HG03095 (cell line): Measurements from ENCODE around the gene BCR.
"Not testable (repeated sequence)": the region's sequence is repeated elsewhere in the genome, so short reads cannot be mapped to it uniquely, and the experiment has no call there.

Source experiments
- ATAC-seq: cut with Tn5 transposase; IDR thresholded peaks from one replicate; pipeline ENCODE4 v1.9.1; 2021; ENCODE audit warnings: moderate library complexity; ENCODE audit not compliant: unreplicated experiment

The BCR gene

DNA sequence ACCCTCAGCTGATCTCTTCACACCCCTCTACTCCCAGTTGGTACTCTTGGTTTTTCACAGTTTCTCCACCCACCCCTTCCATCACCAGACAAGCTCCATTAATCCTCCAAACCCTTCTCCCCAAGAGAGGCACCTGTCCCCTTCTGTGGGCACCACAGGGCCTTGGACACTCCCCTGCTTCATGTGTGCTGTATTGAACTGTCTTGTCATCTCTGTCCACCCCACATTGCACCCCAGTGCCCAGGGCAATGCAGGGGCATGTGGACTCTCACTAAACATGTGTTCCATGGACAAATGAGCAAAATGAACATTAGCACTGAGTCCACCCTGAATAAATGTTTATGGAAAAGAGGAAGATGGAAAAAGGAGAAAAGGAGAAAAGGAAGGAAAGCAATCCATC, 181.4 kb downstream of the BCR start:
- no peak for ATAC-seq

DNA sequence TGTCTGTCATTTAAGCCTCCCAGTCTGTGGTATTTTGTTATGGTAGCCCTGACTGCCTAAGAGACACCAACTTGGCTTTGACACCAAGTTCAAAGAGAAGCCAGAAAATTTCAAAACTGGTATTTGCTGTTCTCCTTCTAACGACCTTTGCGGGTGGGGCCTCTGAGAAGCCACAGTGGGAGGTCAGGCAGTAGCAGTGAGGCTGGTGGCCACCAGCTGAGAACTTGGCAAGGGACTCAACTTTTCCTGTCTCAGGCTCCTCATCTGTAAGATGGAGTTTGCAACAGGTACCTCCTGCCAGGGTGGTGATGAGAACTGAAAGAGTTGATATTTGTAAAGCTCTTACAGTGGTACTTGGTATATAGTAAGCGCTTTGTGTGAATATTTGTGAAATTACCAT, 183.4 kb downstream of the BCR start:
- no peak for ATAC-seq

GRCh38 chr22:23364389-23364788, 184.1 kb downstream of the BCR start:
- no peak for ATAC-seq

- no peak for ATAC-seq
Observed at GRCh38 chr22:23365524-23365923, 185.2 kb downstream of the BCR start.

DNA sequence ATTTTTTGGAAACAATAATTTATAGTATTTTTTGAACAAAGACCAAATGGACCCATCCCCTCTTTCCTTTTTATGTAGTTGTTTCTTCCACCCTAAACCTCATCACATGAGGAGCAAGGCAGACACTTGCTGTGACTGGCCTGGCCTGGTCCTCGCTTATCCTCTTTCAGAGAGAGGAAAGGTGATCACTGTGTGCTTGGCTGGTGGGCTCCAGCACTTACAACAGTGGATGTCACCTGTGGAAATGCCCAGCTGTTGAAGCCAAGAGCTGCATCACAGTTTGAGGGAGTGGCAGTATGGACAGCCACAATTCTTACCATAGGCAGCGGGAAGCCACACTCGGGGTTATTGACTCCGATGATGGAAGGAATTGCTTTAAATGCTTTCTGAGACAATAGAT, 185.7 kb downstream of the BCR start:
- no peak for ATAC-seq

DNA sequence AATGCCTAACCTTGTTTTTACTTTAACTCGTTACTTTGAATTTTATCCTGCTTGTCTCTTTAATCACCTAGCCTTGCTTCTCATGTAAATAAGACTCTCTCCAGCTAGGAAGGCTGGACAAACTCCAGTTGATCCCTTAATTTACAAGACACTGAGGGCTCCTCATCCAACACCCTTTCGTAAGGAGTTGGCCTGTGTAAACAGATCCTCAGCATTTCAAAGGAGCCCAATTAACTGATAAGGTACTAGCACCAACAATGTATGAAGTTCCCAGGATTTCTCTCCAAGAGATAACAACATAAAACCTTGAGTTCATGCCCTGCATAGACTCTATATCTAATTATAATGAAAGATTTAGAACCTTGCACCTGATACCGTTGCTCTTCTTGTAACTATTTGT, 186.9 kb downstream of the BCR start:
- ATAC-seq, result not testable (repeated sequence)
